LNCAP (cell line): ENCODE results near the gene GRM3.

Source experiments
- CTCF ChIP-seq: fragments of 450-650 bp; IDR thresholded peaks from 2 replicates; pipeline ENCODE4 v1.5.1; 2017; ENCODE audit warnings: mild to moderate bottlenecking

The GRM3 gene

GRCh38 chr7:86867163-86867762 lies 223.6 kb downstream of the GRM3 start:
- TF ChIP-seq CTCF: no peak

GRCh38 chr7:86876146-86876545 lies 232.4 kb downstream of the GRM3 start:
- no peak for TF ChIP-seq CTCF

DNA sequence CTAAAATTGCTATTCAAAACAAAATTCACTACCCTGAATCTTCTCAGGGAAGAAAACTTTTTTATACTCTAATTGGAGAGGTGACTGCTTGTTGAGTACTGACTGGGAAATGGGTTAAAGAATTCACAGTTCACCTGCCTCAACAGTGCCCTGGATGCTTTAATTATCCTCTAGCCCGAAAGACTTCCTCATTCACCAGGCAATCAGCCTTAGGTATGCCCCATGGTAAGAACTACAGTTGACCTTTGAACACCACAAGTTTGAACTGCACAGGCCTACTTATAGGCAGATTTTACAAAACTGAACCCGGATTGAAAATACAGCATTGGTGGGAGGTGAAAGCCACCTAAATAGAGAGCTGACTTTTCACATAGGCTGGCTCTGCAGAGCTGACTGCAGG lies 240.4 kb downstream of the GRM3 start:
- TF ChIP-seq CTCF: no peak

DNA sequence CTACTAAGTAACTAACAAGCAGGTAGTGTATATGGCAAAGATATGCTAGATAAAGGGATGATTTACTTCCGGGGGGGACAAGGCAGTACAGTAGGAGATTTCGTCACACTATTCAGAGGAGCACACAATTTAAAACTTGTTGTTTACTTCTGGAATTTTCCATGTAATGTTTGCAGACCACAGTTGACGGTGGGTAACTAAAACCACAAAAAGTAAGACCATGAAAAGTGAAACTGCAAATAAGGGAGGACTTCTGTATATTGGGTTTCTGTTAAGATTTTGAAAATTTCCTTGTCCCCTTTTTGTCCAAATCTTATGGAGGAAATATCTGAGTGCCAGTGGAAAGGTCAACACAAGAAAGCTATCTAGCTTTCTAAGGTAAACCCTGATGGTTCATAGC lies 245.8 kb downstream of the GRM3 start:
- no peak for TF ChIP-seq CTCF

DNA sequence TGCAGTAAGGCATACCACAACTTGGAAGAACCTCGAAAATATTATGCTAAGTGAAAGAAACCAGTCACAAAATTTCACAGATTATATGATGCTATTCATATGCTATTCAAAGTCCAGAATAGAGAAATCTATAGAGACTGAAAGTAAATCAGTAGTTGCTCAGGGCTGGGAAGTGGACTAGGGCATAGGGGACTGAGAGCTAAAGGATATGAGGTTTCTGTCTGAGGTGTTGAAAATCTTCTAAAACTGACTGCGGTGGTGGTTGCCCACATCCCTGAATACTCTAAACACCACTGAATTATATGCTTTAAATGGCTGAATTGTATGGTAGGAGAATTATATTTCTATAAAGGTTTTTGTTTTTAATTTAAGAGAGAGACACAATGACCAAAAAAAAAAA lies 254.5 kb downstream of the GRM3 start:
- TF ChIP-seq CTCF: no peak

GRCh38 chr7:86900886-86901285 lies 257.2 kb downstream of the GRM3 start:
- no peak for TF ChIP-seq CTCF

DNA sequence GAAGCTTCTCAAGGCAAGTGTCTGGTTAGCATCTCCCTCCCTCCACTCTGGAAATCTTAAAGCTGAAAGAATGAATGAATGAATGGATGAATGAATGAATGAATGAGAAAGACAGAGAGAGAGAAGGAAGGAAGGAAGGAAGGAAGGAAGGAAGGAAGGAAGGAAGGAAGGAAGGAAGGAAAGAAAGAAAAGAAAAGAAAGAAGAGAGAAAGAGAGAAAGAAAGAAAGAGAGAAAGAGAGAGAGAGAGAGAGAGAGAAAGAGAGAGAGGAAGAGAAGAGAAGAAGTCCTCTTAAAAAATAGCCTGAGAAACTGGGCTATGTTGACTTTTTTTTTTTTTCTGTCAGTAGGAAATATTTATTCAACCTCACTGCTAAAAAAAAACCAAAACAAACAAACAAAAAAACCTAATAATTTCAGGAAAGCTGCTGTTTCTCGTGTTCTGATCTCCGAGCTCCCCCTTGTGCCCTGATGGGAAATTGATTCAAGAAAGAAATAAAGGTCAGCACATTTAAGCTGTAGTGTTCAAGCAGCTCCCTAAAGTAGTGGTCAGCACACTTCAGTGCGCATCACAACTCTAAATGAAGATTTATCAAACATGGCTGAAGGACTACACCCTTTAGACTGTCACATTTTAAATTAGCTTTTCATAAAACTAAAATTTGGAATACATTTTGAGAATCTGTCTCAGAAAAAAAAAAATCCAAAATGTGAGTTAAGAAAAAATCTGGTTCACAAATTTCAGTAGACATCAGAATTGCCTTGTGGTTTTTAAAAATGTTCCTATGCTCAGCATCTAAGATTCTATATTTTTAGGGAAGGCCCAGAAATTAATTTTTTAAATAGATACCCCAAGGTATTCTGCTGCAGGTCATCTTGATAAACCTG lies 261.5 kb downstream of the GRM3 start:
- peak; percentile 82 for TF ChIP-seq CTCF
